Thyroid gland (tissue), 4 donors: Measurements from ENCODE around the gene MED29. TPM values are rescaled to one million over a fixed set of nuclear protein-coding genes. Genes with fewer than 3 reads are reported as not detected.
A peak's percentile ranks its signal among the peaks of the same experiment; 100 is the strongest.

Experiments
- DNase-seq, 2 donors: peaks; one replicate each; pipeline ENCODE4 v3.0.0-alpha.2; 2019
- H3K27ac ChIP-seq, 3 donors: fragments of 200-600 bp; sonication (generic); 1 replicate in 2 of 3; 2 replicates in 1 of 3; pipeline ENCODE4 v1.5.1; 2016 to 2019; ENCODE audit warnings: mild to moderate bottlenecking in 1 of 3, moderate library complexity in 1 of 3
- H3K27me3 ChIP-seq: fragments of 200-600 bp; sonication (generic); one replicate; pipeline ENCODE4 v1.5.1; 2019
- H3K36me3 ChIP-seq, 2 donors: fragments of 200-600 bp; sonication (generic); one replicate each; pipeline ENCODE4 v1.5.1; 2016 to 2019
- H3K4me1 ChIP-seq, 2 donors: fragments of 200-600 bp; sonication (generic); one replicate each; pipeline ENCODE4 v1.5.1; 2017 to 2019
- H3K4me3 ChIP-seq, 3 donors: fragments of 200-600 bp; sonication (generic); replicated peaks in 1 of 3; 1 replicate in 2 of 3; 2 replicates in 1 of 3; pipeline ENCODE4 v1.5.1; 2016; ENCODE audit warnings: mild to moderate bottlenecking in 1 of 3
- H3K9me3 ChIP-seq: fragments of 200-600 bp; sonication (generic); one replicate; pipeline ENCODE4 v1.5.1; 2017
- CTCF ChIP-seq, 6 experiments: fragments of 200-600 bp in 3 of 6; fragments of 450-650 bp in 3 of 6; sonication (generic) in 3 of 6; IDR thresholded peaks; one replicate each; pipeline ENCODE4 v1.5.1; 2016 to 2019; ENCODE audit warnings: antibody characterized with exemption in 6 of 6, mild to moderate bottlenecking in 2 of 6, inconsistent platforms in 1 of 6, moderate library complexity in 1 of 6
- POLR2A ChIP-seq, 2 donors: fragments of 450-650 bp; IDR thresholded peaks; one replicate each; pipeline ENCODE4 v1.6.1; 2017; ENCODE audit warnings: antibody characterized with exemption in 2 of 2, mild to moderate bottlenecking in 2 of 2, moderate library complexity in 1 of 2
- WGBS, 2 donors: methylation state at CpG; one replicate each; pipeline ENCODE4 v1.1.5; 2017; 5-methylcytosine and 5-hydroxymethylcytosine counted together
- intact Hi-C: fragments of 100-400 bp; cut with DNase I; formaldehyde crosslinking; loops from one replicate; pipeline ENCODE4 v1.15.1; 2023
- total RNA-seq, 4 donors: library from RNA; depleted of rRNA; stranded (reverse); fragments of >200 nt; gene quantifications; one replicate each; pipeline ENCODE4 v1.2.3, GENCODE V29; 2016

The MED29 gene
- total RNA-seq, 4 donors from 2014 or later, result 44.3 to 77.5 (median 63.4) TPM

- no peaks in the 10 kb centered on the region for H3K9me3 ChIP-seq
- intact Hi-C loops, result loop anchor here (5.0 kb wide), 1 partner anchor 41 kb away; no protein-coding TSS in a partner anchor
- no peaks in the 10 kb centered on the region for H3K27me3 ChIP-seq
- no peak for TF ChIP-seq POLR2A (IDR thresholded peaks at IDR 0.05)
- no peak for TF ChIP-seq CTCF (IDR thresholded peaks at IDR 0.05)
- peaks cover 14 to 15% of the 10 kb centered on the region in 2 donors for H3K4me1 ChIP-seq
- H3K4me3 ChIP-seq, result no peak overlapping the region
- 88 to 94% methylated on average over 5 of the region's 5 CpGs for WGBS, 2 donors
- no peak overlapping the region for H3K27ac ChIP-seq
- H3K36me3 ChIP-seq, result peaks cover 28 to 41% of the 10 kb centered on the region in 2 donors
- DNase-seq, result no peak
Measured at GRCh38 chr19:39388657-39389056, 2.5 kb upstream of the MED29 start.

GRCh38 chr19:39389631-39390414 is 1.4 kb upstream of the MED29 start:
- Histone ChIP-seq H3K27ac (peak overlapping the region; percentile 95 to 98 (median 97)), H3K4me1 (peaks cover 14 to 15% of the 10 kb centered on the region in 2 donors), H3K27me3 (no peaks in the 10 kb centered on the region), H3K9me3 (no peaks in the 10 kb centered on the region), H3K36me3 (peaks cover 22 to 40% of the 10 kb centered on the region in 2 donors), H3K4me3 (peak overlapping the region in 1 of 3 donors; percentile 77)
- WGBS, 2 donors, result 40 to 54% methylated on average over 9 to 11 of the region's 13 CpGs
- intact Hi-C loops, result loop anchor here (5.0 kb wide), 1 partner anchor 43 kb away; no protein-coding TSS in a partner anchor
- DNase-seq, result no peak
- TF ChIP-seq POLR2A (IDR thresholded peaks at IDR 0.05), result no peak
- no peak for TF ChIP-seq CTCF (IDR thresholded peaks at IDR 0.05)

GRCh38 chr19:39390451-39390750 is 777 bp upstream of the MED29 start:
- TF ChIP-seq CTCF (IDR thresholded peaks at IDR 0.05) (no peak), POLR2A (IDR thresholded peaks at IDR 0.05) (no peak)
- intact Hi-C loops, result no loop called here
- peak; percentile 78 to 81 for DNase-seq
- Histone ChIP-seq H3K27me3 (no peaks in the 10 kb centered on the region), H3K4me1 (peaks cover 14 to 15% of the 10 kb centered on the region in 2 donors), H3K36me3 (peaks cover 19 to 39% of the 10 kb centered on the region in 2 donors), H3K27ac (peak overlapping the region; percentile 95 to 98 (median 97)), H3K9me3 (no peaks in the 10 kb centered on the region), H3K4me3 (peak overlapping the region; percentile 49 to 89 (median 77))
- 0 to 2% methylated on average over 5 to 10 of the region's 10 CpGs for WGBS, 2 donors

- 33 to 34% methylated on average over 10 to 16 of the region's 17 CpGs for WGBS, 2 donors
- no peak overlapping the region for H3K4me3 ChIP-seq
Measured at GRCh38 chr19:39397360-39398296, 6.5 kb downstream of the MED29 start.

More at GRCh38 chr19:39397360-39398296, 6.5 kb downstream of the MED29 start:
- Histone ChIP-seq H3K27ac (peak overlapping the region; percentile 74 to 100 (median 99)), H3K27me3 (no peaks in the 10 kb centered on the region), H3K9me3 (no peaks in the 10 kb centered on the region), H3K36me3 (peaks cover 4 to 6% of the 10 kb centered on the region in 2 donors), H3K4me1 (peaks cover 27 to 52% of the 10 kb centered on the region in 2 donors)
- TF ChIP-seq POLR2A (IDR thresholded peaks at IDR 0.05) (no peak), CTCF (IDR thresholded peaks at IDR 0.05) (peak; percentile 85 to 97 (median 96))
- intact Hi-C loops, result no loop called here
- DNase-seq, result peak; percentile 85 to 88
